ENCODE measurements around the gene ALDH1B1.

DNA sequence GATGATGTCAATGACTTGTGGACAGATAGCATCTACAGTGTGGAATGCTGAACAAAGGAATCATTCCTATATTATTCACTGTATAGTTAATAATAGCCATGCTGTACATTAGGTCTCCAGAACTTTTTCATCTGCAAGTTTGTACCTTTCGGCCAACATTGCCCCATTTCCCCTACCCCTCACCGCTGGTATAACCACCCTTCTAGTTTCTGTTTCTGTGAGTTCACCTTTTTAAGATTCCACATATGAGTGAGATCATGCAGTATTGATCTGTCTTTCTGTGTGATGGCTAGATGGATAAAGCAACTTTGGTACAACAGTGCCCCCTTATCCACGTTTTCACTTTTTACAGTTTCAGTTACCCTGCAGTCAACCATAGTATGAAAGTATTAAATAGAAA is 18.8 kb upstream of the ALDH1B1 start:
- TF ChIP-seq, protein P1, sequence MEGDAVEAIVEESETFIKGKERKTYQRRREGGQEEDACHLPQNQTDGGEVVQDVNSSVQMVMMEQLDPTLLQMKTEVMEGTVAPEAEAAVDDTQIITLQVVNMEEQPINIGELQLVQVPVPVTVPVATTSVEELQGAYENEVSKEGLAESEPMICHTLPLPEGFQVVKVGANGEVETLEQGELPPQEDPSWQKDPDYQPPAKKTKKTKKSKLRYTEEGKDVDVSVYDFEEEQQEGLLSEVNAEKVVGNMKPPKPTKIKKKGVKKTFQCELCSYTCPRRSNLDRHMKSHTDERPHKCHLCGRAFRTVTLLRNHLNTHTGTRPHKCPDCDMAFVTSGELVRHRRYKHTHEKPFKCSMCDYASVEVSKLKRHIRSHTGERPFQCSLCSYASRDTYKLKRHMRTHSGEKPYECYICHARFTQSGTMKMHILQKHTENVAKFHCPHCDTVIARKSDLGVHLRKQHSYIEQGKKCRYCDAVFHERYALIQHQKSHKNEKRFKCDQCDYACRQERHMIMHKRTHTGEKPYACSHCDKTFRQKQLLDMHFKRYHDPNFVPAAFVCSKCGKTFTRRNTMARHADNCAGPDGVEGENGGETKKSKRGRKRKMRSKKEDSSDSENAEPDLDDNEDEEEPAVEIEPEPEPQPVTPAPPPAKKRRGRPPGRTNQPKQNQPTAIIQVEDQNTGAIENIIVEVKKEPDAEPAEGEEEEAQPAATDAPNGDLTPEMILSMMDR (IDR thresholded peaks at IDR 0.05; ENCODE audit: borderline replicate concordance, extremely low read depth, low read length, poor library complexity, severe bottlenecking), result no peak
- TF ChIP-seq EZH2 (IDR thresholded peaks at IDR 0.05; ENCODE audit: borderline replicate concordance, low read depth, low read length, severe bottlenecking), result no peak

Data from DND-41 (cell line).